Stimulated activated naive CD8-positive, alpha-beta T cell treated with anti-CD3 and anti-CD28 coated beads, Interleukin-15, Interleukin-2, amounts not matched to agents 100 ng/mL and 50 ng/mL, for 24 hours (primary cell): ENCODE results near the gene NKX3-2.
A peak's percentile ranks its signal among the peaks of the same experiment; 100 is the strongest.

Experiments used
- H3K27ac Mint-ChIP-seq: one replicate; pipeline ENCODE4 v1.8.0; 2021; ENCODE audit warnings: mild to moderate bottlenecking, mixed read lengths
- H3K27me3 Mint-ChIP-seq: one replicate; pipeline ENCODE4 v1.8.0; 2021; ENCODE audit warnings: mixed read lengths
- H3K36me3 Mint-ChIP-seq: one replicate; pipeline ENCODE4 v1.8.0; 2021; ENCODE audit warnings: low read depth, mixed read lengths
- H3K4me1 Mint-ChIP-seq: one replicate; pipeline ENCODE4 v1.8.0; 2021; ENCODE audit warnings: low read depth, mixed read lengths
- H3K4me3 Mint-ChIP-seq: one replicate; pipeline ENCODE4 v1.8.0; 2021; ENCODE audit warnings: mild to moderate bottlenecking, mixed read lengths
- H3K9me3 Mint-ChIP-seq: one replicate; pipeline ENCODE4 v1.8.0; 2021; ENCODE audit warnings: mixed read lengths

The NKX3-2 gene

DNA sequence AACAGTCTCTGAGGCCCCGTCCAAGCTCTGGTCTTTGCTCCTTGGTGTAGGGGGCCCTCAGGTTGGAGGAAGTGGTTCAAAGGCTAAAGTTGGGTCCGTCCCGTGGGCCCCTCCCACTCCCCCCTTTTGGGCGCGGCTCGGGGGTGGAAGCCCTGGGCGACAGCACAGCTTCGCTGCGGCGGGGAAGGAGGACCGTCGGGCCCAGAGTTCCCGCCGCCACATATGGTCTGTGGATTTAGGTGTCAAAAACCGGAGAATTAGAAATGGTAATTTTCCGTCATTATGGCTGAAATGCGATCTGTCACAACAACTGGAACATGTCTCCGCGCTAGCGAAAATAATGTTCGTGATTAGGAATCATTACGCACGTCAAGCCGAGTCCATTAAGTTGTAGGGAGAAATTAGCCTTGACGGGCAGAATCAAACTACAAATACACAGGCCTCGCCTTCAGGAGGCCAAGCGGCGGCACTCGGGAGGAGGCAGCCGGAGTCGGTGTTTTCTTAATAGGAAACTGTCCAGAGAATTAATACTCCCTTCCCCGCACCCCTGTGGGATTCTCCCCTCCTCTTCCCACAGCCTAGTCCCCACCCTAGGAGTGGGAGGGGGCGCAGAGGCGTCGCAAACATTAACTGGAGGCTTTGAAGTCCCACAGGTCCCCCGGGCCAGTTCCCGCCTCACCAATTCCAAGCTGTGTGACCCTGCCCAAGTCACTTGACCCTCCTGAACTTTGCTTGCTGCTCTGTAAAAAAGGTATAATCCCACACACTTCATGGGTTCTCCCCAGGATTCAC, 15.0 kb downstream of the NKX3-2 start:
- peaks cover 91% of the 10 kb centered on the region for H3K27me3 Mint-ChIP-seq
- peaks cover 3% of the 10 kb centered on the region for H3K36me3 Mint-ChIP-seq
- peak overlapping the region; percentile 48 for H3K27ac Mint-ChIP-seq
- H3K9me3 Mint-ChIP-seq: no peaks in the 10 kb centered on the region
- peak overlapping the region; percentile 40 for H3K4me3 Mint-ChIP-seq
- H3K4me1 Mint-ChIP-seq: peaks cover 27% of the 10 kb centered on the region

DNA sequence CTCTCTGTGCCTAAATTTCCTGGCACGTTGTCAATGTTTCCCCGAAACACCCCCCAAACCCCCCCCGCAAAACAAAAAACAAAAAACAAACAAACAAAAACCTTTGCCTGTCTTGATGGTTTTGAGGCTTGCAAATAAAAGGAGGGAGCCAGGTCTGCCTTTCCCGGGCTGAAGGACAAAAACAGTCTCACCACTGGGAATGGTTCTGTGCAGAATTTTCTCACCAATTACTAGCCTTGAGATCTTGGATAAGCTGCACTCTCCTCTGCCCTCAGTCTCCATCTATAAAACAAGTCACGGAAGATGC, 15.5 kb downstream of the NKX3-2 start:
- Mint-ChIP-seq H3K4me3 (peak overlapping the region; percentile 40), H3K27me3 (peaks cover 91% of the 10 kb centered on the region), H3K9me3 (no peaks in the 10 kb centered on the region)

DNA sequence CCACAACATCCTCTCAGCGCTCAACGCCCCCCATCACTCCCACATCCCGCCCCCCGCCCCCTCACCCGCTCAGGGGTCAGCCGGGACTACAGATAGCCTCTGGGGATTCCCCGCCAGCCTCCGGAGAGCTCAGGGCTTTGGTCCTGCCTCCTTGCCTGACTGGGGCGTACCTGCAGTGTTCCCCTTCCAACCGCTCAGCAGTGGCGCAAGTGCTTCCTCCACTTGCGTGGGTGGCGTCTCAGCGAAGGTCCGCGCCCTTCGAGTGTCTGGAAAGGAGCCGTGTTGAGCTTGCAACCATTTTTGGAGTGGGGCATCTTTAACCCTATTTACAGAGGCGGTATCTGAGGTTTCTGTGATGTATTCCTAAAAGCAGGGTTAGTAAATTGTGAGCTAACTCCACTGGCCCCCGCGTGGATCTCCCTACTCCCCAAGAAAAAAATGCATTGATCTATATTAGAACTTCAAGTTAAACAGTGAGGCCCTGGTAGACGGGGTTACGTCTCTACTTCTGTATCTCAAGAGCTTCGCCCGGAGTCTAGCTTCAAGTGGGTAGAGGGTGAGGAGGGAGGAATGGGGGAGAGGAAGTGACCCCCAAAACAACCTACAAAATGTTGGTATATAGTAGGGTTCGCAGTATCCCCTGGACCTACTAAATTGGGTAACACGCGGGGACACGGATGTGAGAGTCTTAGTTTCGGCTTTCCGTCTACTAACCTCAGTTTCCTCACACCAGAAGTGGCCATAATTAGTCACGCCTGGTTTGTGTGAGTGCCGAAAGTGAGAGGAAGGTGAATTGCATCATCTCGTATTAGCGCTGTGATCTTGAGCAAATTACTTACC, 16.1 kb downstream of the NKX3-2 start:
- peaks cover 26% of the 10 kb centered on the region for H3K4me1 Mint-ChIP-seq
- peaks cover 7% of the 10 kb centered on the region for H3K36me3 Mint-ChIP-seq
- H3K27me3 Mint-ChIP-seq: peaks cover 90% of the 10 kb centered on the region
- H3K4me3 Mint-ChIP-seq: peak overlapping the region; percentile 50
- H3K9me3 Mint-ChIP-seq: no peaks in the 10 kb centered on the region
- peak overlapping the region; percentile 48 for H3K27ac Mint-ChIP-seq

More for the DNA sequence above, 15.5 kb downstream of the NKX3-2 start:
- Mint-ChIP-seq H3K27ac (peak overlapping the region; percentile 48), H3K36me3 (peaks cover 6% of the 10 kb centered on the region), H3K4me1 (peaks cover 24% of the 10 kb centered on the region)

DNA sequence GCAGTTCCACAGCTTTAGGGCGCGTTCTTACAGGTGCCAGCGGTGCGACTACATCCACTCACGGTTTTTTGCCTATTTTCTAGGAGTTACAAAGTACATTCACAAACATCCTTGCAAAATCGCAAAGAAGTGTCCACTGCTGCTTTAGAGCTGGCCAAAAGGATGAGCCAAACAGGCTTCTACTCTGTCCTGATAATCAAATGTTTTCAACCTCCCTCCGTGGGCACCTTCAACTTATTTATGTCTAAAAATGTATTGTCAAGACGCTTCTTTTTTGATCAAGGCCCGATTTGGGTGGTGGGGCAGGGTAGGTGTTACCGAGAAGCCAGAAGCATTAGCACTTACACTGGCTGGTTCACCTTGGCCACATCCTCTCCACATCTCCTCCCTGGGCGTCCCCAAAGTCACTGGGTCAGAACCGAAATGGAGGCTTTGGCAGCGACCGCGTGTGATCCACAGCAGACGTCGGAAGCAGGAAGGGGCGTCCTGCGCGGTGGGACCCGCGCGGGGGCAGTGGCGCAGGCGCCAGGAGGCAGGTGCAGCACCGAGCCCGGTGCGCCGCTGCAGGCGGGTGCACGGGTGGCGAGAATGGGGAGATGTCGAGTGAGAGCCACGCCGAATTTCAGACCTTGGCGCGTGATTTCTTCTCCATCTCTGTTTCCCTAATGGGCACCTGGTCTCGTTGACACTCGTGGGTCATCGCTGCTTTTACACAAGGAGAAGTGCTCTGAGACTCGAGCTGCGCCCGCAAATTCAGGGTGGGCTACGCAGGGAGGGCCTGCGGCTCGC, 16.9 kb downstream of the NKX3-2 start:
- peaks cover 90% of the 10 kb centered on the region for H3K27me3 Mint-ChIP-seq
- peaks cover 7% of the 10 kb centered on the region for H3K36me3 Mint-ChIP-seq
- H3K4me3 Mint-ChIP-seq: peak overlapping the region; percentile 49
- peaks cover 28% of the 10 kb centered on the region for H3K4me1 Mint-ChIP-seq
- no peaks in the 10 kb centered on the region for H3K9me3 Mint-ChIP-seq
- H3K27ac Mint-ChIP-seq: no peak overlapping the region

DNA sequence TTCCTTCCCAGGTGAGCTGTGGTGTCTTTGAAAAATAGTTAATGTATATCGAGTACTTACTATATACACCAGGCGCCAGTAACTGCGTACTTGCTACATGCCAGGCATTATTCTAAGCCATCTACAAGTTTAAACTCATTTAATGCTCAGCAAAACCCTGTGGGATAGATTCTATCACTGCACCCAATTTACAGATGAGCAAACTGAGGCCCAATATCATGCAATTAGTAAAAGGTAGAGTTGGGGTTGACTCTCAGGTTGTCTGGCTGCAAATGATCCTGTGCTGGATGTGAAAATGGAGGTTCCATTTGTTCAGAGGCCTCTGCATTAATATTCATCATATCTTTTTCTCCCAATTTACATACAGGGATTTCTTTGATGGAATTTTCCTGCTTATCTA, 17.6 kb downstream of the NKX3-2 start:
- H3K9me3 Mint-ChIP-seq: no peaks in the 10 kb centered on the region
- peaks cover 28% of the 10 kb centered on the region for H3K4me1 Mint-ChIP-seq
- H3K27ac Mint-ChIP-seq: no peak overlapping the region
- peaks cover 93% of the 10 kb centered on the region for H3K27me3 Mint-ChIP-seq
- H3K4me3 Mint-ChIP-seq: no peak overlapping the region
- H3K36me3 Mint-ChIP-seq: peaks cover 7% of the 10 kb centered on the region

DNA sequence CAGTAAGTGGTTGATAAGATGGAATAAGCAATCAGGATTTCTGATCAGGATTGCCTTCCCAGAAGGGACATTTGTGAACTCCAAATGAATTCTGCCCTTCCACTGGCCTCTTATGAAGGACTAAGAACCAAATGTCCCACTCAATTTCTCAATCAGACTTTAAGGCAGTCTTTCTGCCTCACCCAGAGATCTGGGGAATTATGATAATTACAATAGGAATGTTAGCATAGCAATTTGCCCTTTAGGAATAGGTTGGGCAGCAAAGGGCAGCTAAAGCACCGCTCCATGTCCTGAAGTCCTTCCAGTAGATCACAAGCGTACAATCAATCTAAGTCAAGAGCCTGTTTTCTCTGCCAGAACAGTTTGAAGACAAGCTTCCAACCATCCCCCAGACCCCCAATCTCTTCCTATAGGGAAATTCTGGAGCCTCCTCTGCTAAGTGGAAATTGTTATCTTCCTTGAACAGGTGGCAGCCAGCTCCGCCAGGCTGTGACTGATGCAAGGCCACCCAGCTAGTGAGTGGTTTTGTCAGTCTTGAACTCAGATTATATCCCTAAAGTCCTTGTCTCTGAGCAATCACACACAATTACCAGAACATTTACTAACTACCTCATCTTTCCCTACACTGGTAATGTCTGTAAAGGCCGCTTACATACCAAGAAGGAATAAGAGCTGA, 18.6 kb downstream of the NKX3-2 start:
- Mint-ChIP-seq H3K27me3 (peaks cover 91% of the 10 kb centered on the region), H3K4me1 (peaks cover 25% of the 10 kb centered on the region), H3K9me3 (no peaks in the 10 kb centered on the region), H3K27ac (no peak overlapping the region), H3K36me3 (peaks cover 7% of the 10 kb centered on the region), H3K4me3 (no peak overlapping the region)

DNA sequence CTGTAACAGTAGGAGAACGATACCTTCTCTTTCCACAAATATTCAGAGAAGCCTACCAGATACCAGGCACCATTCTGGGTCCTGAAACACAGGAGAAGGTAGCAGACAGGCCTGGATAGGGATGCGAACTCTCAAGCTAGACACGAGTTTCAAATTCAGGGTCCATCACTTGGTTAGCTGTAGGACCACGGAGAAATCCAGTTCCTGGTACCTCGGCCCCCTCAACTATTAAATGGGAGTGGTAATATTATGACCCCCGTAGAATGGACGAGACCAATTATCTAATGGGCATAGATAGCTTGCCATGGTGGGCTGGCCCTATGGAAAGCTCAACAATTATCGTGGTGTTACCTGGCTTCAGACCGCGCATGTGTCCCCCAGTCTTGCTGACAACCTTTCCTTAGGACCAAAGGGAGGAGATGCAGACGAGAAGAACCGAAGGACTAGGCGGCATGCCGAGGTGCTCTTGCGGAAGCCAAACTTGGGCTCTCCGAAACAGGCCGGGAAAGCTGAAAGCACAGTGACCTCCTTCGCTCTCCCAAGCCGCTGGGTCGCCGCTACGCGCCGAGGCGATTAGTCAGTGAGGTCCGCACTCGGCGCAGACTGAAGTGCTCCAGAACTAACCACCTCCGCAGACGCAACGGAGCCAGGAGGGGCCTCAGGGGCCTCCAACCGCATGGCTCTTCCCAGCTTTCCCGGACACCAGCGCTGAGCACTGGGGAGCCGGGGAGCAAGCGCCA, 19.6 kb downstream of the NKX3-2 start:
- Mint-ChIP-seq H3K36me3 (peaks cover 7% of the 10 kb centered on the region), H3K9me3 (no peaks in the 10 kb centered on the region), H3K4me1 (peaks cover 25% of the 10 kb centered on the region), H3K27ac (no peak overlapping the region), H3K4me3 (no peak overlapping the region), H3K27me3 (peaks cover 90% of the 10 kb centered on the region)

DNA sequence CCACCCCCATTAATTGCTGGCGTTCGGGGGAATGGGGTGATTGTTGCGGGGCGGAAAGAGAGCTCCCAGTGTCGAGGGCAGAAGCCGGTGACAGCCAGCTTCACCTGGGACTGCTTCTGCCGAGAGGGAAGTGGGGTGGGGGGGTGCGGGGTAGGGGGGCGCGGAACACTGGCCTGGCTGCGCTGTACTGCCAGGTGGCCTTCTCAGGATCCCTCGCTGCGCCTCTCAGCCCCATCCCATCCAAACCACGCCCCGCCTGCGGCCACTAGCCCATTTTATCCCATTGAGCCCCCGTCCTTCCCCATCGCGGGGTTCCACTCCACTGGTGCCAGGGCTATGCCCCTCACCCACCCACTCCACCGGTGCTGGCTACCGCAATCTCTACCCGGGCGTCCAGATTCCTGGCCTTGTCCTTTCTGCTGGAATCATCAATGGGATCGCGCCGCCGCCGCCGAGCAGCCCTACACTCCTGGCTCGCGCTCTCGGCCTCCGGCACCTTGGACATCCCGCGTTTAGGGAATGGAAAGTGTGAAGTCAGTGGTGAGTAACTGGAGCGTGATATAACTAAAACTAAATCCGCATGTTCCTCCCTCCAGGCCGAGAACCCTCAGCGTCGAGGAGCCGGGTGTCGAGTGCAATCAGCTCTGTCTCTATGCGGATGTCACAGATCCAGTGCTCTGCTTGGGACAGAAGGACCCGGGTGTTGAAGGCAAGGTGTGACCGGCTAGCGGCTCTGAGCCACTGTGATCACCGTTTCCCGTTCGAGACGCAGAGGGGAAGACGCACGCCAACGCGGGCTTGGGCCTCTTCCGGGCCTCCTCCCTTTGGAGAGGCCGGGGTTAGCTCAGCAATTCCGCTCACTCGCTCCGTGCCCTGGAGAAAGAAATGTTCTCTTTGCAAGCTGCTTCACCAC, 20.5 kb downstream of the NKX3-2 start:
- Mint-ChIP-seq H3K27ac (no peak overlapping the region), H3K27me3 (peaks cover 90% of the 10 kb centered on the region), H3K4me3 (no peak overlapping the region), H3K9me3 (no peaks in the 10 kb centered on the region), H3K4me1 (peaks cover 20% of the 10 kb centered on the region), H3K36me3 (peaks cover 4% of the 10 kb centered on the region)

DNA sequence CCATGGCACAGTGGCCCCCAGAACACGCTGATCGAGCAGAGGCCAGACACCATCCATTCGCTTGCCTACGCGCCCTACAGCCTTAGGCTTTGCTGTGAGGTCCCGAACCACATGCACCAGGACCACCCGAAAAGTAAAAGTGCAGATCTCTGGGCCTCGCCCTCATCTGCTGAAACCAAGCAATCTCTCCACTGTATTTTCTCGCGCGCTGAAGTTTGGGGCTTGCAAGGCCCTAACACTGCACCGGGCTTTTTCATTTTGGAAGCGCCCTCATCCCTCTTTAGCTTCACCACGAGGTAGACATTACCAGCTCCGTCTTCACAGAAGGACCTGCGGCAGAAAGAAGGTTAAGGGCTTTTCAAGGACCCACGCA, 21.2 kb downstream of the NKX3-2 start:
- H3K27me3 Mint-ChIP-seq: peaks cover 85% of the 10 kb centered on the region
- H3K4me1 Mint-ChIP-seq: peaks cover 12% of the 10 kb centered on the region
- H3K27ac Mint-ChIP-seq: no peak overlapping the region
- H3K4me3 Mint-ChIP-seq: peak overlapping the region; percentile 39
- H3K36me3 Mint-ChIP-seq: peaks cover 4% of the 10 kb centered on the region
- H3K9me3 Mint-ChIP-seq: no peaks in the 10 kb centered on the region

DNA sequence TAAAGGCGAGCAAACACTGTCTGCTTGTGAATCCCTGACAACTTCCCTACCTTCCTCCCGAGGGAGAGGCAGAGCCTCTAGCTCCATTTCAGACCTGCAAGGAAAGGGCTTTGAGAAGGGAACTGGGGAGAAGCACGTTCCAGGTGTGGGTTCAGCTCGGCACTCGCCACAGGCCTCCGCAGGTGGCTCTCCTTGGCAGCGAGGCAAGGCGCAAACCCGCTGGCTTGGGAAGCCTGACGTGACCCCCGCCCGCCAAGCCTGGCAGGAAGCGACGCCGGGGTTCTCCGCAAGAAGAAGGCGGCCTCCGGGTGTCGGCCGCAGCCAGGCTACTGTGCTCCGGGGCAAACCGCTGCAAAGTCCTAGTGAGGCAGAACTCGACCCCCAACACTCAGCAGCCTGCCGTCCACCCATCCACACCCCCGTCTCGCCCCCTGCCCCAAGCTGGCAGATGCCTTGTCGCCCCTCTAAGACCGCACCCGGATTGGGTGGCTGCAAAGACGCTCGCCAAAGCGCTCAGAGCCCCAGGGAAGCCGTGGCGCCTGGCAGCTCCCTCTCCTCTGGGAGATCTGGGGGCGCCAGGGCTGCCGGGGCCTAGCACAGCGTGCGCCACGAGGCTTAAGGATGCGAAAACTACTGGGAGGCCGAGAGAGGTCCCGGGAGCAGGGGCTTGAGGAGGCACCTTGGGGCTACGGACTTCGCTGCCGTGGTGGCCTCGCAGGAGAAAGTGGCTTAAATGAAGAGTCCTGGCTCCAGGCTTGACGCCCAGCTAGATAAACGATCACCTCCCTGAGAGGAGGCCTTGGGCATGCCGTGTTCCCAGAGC, 21.8 kb downstream of the NKX3-2 start:
- Mint-ChIP-seq H3K27ac (no peak overlapping the region), H3K27me3 (peaks cover 83% of the 10 kb centered on the region), H3K9me3 (no peaks in the 10 kb centered on the region), H3K36me3 (peaks cover 4% of the 10 kb centered on the region), H3K4me3 (peak overlapping the region; percentile 39), H3K4me1 (peaks cover 9% of the 10 kb centered on the region)

DNA sequence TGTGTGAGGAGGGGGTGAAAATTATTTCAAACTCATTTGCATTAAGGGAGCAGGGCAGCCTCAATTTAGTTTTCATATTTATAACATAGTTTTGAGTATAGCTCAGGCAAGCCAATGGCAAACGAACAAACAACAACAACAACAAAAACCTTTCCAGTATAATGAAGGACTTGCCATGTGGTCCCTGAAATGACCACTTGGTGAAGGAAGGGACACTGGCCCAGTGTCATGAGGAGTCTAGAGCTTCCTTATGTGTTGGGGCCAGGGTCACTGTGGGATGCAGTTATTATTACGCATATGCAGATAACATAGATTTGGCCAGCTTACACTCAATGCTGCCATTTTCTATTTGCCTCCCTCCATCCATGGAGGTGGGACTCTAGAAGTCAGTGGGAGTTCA, 23.3 kb downstream of the NKX3-2 start:
- Mint-ChIP-seq H3K27me3 (peaks cover 79% of the 10 kb centered on the region), H3K27ac (no peak overlapping the region), H3K4me3 (no peak overlapping the region), H3K36me3 (peaks cover 4% of the 10 kb centered on the region), H3K4me1 (peaks cover 5% of the 10 kb centered on the region), H3K9me3 (no peaks in the 10 kb centered on the region)

DNA sequence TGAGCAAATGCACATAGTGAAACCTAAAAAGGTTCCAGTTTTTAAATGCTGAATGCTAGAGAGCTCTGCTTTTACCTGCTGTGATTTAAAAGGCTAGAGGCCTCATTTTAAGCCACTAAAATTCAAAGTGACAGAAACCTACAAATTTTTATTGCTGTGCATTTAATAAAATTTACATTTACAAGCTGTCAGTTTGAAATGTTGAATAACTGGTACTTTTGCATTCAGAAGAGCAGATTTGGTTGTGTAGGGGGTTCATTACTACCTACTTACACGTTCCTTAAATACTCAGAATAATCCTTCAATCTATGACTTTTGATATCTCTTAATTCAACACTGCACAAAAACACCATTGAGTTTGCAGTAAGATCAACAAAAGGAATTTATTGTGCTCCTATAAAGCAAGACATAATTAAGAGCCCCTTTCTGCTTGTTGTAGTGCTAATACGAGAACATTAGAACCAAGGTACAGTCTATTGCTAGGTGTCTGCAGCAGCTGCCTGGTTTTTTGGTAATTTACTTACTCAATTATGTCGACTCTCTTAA, 27.9 kb downstream of the NKX3-2 start:
- no peaks in the 10 kb centered on the region for H3K4me1 Mint-ChIP-seq
- H3K9me3 Mint-ChIP-seq: no peaks in the 10 kb centered on the region
- H3K36me3 Mint-ChIP-seq: no peaks in the 10 kb centered on the region
- H3K27me3 Mint-ChIP-seq: peaks cover 75% of the 10 kb centered on the region
- H3K4me3 Mint-ChIP-seq: no peak overlapping the region
- no peak overlapping the region for H3K27ac Mint-ChIP-seq
